ENCODE results near the gene CCL18. TPM values are rescaled to one million over a fixed set of nuclear protein-coding genes. Genes with fewer than 3 reads are reported as not detected.

The CCL18 gene
- total RNA-seq, 1 experiment from 2014 or later = not detected

DNA sequence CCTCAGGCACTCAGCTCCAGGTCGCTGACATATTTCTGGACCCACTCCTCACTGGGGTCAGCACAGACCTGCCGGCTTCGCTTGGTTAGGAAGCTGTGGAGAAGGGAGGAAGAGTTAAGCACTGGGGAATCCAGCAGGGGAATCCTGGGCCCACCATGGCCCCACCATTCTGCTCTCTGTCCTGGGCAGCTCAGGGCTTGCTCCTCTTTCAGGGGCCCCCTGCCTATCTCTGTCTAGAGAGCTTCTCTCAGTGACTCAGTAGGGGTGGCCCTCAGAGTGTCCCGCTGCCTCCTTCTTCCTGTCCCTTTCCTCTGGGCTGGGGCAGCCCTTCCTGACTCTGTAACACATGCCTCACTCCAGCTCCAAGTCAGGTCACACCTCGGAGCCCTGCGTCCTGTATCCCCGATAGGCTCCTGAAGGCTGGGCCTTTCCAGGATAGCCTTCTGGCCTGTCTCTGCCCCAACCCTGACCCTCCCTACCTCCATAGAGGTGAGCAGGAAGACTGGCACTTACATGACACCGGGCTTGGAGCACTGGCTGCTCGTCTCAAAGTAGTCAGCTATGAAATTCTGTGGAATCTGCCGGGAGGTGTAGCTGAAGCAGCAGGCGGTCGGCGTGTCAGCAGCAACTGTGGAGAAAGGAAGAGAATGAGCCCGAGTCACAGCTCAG, 24.7 kb downstream of the CCL18 start:
- no peak overlapping the region for H3K4me3 Mint-ChIP-seq
- Histone ChIP-seq H3K23me2 (ENCODE audit: insufficient read length, low read depth, low read length, poor library complexity, severe bottlenecking) (no peaks in the 10 kb centered on the region), H2BK12ac (ENCODE audit: insufficient read length, low read depth, low read length) (no peak overlapping the region), H2BK20ac (ENCODE audit: low read depth, low read length, poor library complexity, severe bottlenecking) (no peak overlapping the region), H4K5ac (ENCODE audit: insufficient read length, low read depth, low read length) (no peak overlapping the region), H3K4me1 (ENCODE audit: insufficient read depth, low read length) (no peaks in the 10 kb centered on the region; the same call in 1 of the 2 replicates), H3T11ph (ENCODE audit: low read length) (no peak overlapping the region), H2AK5ac (ENCODE audit: insufficient read length, low read length) (no peak overlapping the region), H4K8ac (replicated peaks; ENCODE audit: insufficient read length, low read depth, low read length) (no peak overlapping the region), H2BK15ac (ENCODE audit: low read depth, low read length) (no peak overlapping the region), H3K4me2 (ENCODE audit: insufficient read depth, insufficient read length, low read length) (no peak overlapping the region), H3K23ac (ENCODE audit: insufficient read length, low read depth, low read length) (no peak overlapping the region), H3K79me1 (ENCODE audit: insufficient read depth, low read depth, low read length, poor library complexity, severe bottlenecking) (no peaks in the 10 kb centered on the region), H2BK5ac (ENCODE audit: insufficient read length, low read length) (no peak overlapping the region), H3K9ac (ENCODE audit: extremely low read depth, insufficient read length, low read length) (no peak overlapping the region), H3K79me2 (ENCODE audit: insufficient read depth, low read length) (no peaks in the 10 kb centered on the region), H4K91ac (ENCODE audit: insufficient read length, low read depth, low read length) (no peak overlapping the region), H3K18ac (ENCODE audit: insufficient read length, low read depth, low read length) (no peak overlapping the region), H4K20me1 (ENCODE audit: control insufficient read depth, insufficient read depth, insufficient read length) (no peaks in the 10 kb centered on the region), H3K9me3 (ENCODE audit: control insufficient read depth, low read depth, low read length) (no peaks in the 10 kb centered on the region), H3K27ac (ENCODE audit: insufficient read length, low read depth, low read length) (no peak overlapping the region), H3K27me3 (ENCODE audit: insufficient read depth, low read length) (no peaks in the 10 kb centered on the region), H3K4ac (ENCODE audit: low read depth, low read length) (no peak overlapping the region), H2BK120ac (ENCODE audit: low read depth, low read length, poor library complexity, severe bottlenecking) (no peak overlapping the region), H3K56ac (ENCODE audit: insufficient read length, low read depth, low read length) (no peak overlapping the region), H3K14ac (ENCODE audit: insufficient read depth, low read length) (no peak overlapping the region), H2AFZ (ENCODE audit: low read length) (peak overlapping the region; percentile 48)
- H3K27ac Mint-ChIP-seq = peak overlapping the region in 2 of 3 experiments; percentile 29 to 46; a peak in 3 of 7 replicates
- H3K36me3 Mint-ChIP-seq (ENCODE audit: insufficient read depth in 1 of 3, low read depth in 3 of 3) = no peaks in the 10 kb centered on the region
- WGBS (ENCODE audit: extremely low coverage, insufficient read length, low lambda C conversion rate) = no CpG with 5 or more reads among the region's 14 CpGs
- no peaks in the 10 kb centered on the region for H3K9me3 Mint-ChIP-seq
- peaks cover 23% of the 10 kb centered on the region in 2 experiments for H3K4me1 Mint-ChIP-seq
- DNase-seq = no peak
- peaks cover 8% of the 10 kb centered on the region for H3K27me3 Mint-ChIP-seq (ENCODE audit: low read depth)
- TF ChIP-seq, protein P1, sequence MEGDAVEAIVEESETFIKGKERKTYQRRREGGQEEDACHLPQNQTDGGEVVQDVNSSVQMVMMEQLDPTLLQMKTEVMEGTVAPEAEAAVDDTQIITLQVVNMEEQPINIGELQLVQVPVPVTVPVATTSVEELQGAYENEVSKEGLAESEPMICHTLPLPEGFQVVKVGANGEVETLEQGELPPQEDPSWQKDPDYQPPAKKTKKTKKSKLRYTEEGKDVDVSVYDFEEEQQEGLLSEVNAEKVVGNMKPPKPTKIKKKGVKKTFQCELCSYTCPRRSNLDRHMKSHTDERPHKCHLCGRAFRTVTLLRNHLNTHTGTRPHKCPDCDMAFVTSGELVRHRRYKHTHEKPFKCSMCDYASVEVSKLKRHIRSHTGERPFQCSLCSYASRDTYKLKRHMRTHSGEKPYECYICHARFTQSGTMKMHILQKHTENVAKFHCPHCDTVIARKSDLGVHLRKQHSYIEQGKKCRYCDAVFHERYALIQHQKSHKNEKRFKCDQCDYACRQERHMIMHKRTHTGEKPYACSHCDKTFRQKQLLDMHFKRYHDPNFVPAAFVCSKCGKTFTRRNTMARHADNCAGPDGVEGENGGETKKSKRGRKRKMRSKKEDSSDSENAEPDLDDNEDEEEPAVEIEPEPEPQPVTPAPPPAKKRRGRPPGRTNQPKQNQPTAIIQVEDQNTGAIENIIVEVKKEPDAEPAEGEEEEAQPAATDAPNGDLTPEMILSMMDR (conservative IDR thresholded peaks at IDR 0.05) = no peak
